ENCODE results near the gene UBE2Z. TPM values are rescaled to one million over a fixed set of nuclear protein-coding genes. Genes with fewer than 3 reads are reported as not detected.

Gene UBE2Z
- total and polyA plus RNA-seq, 2 of the 13 experiments (the other 11 are each of a cell fraction or from before 2014, with no cell fraction given), result 63.2 to 122 TPM

- TF ChIP-seq PAXIP1 (CRISPR knock-in tag; conservative IDR thresholded peaks at IDR 0.05), result no peak
- no peak for TF ChIP-seq ZNF776 (CRISPR knock-in tag; IDR thresholded peaks at IDR 0.05)
- no peak for TF ChIP-seq HNRNPLL (IDR thresholded peaks at IDR 0.05; ENCODE audit: low read depth, low read length, poor library complexity, severe bottlenecking)
- TF ChIP-seq PHF20 (CRISPR knock-in tag; IDR thresholded peaks at IDR 0.05), result 0 out of 2 replicates have a peak, but pooled peaks have one; percentile 7
- 0 out of 2 replicates have a peak, but pooled peaks have one; percentile 15 for TF ChIP-seq ZNF580 (CRISPR knock-in tag; IDR thresholded peaks at IDR 0.05; ENCODE audit: borderline replicate concordance, low read depth)
- TF ChIP-seq ZNF264 (CRISPR knock-in tag; IDR thresholded peaks at IDR 0.05), result 0 out of 2 replicates have a peak, but pooled peaks have one; percentile 60
- TF ChIP-seq ZNF224 (CRISPR knock-in tag; IDR thresholded peaks at IDR 0.05), result 0 out of 2 replicates have a peak, but pooled peaks have one; percentile 32
- TF ChIP-seq, protein P1, sequence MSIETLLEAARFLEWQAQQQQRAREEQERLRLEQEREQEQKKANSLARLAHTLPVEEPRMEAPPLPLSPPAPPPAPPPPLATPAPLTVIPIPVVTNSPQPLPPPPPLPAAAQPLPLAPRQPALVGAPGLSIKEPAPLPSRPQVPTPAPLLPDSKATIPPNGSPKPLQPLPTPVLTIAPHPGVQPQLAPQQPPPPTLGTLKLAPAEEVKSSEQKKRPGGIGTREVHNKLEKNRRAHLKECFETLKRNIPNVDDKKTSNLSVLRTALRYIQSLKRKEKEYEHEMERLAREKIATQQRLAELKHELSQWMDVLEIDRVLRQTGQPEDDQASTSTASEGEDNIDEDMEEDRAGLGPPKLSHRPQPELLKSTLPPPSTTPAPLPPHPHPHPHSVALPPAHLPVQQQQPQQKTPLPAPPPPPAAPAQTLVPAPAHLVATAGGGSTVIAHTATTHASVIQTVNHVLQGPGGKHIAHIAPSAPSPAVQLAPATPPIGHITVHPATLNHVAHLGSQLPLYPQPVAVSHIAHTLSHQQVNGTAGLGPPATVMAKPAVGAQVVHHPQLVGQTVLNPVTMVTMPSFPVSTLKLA (IDR thresholded peaks at IDR 0.05), result no peak
- no peak for TF ChIP-seq AFF4 (CRISPR knock-in tag; IDR thresholded peaks at IDR 0.05)
- TF ChIP-seq THAP7 (CRISPR knock-in tag; IDR thresholded peaks at IDR 0.05), result no peak
- TF ChIP-seq ZNF772 (CRISPR knock-in tag; IDR thresholded peaks at IDR 0.05), result 0 out of 2 replicates have a peak, but pooled peaks have one; percentile 41
- TF ChIP-seq MIER2 (CRISPR knock-in tag; IDR thresholded peaks at IDR 0.05), result no peak
- TF ChIP-seq, protein P2, sequence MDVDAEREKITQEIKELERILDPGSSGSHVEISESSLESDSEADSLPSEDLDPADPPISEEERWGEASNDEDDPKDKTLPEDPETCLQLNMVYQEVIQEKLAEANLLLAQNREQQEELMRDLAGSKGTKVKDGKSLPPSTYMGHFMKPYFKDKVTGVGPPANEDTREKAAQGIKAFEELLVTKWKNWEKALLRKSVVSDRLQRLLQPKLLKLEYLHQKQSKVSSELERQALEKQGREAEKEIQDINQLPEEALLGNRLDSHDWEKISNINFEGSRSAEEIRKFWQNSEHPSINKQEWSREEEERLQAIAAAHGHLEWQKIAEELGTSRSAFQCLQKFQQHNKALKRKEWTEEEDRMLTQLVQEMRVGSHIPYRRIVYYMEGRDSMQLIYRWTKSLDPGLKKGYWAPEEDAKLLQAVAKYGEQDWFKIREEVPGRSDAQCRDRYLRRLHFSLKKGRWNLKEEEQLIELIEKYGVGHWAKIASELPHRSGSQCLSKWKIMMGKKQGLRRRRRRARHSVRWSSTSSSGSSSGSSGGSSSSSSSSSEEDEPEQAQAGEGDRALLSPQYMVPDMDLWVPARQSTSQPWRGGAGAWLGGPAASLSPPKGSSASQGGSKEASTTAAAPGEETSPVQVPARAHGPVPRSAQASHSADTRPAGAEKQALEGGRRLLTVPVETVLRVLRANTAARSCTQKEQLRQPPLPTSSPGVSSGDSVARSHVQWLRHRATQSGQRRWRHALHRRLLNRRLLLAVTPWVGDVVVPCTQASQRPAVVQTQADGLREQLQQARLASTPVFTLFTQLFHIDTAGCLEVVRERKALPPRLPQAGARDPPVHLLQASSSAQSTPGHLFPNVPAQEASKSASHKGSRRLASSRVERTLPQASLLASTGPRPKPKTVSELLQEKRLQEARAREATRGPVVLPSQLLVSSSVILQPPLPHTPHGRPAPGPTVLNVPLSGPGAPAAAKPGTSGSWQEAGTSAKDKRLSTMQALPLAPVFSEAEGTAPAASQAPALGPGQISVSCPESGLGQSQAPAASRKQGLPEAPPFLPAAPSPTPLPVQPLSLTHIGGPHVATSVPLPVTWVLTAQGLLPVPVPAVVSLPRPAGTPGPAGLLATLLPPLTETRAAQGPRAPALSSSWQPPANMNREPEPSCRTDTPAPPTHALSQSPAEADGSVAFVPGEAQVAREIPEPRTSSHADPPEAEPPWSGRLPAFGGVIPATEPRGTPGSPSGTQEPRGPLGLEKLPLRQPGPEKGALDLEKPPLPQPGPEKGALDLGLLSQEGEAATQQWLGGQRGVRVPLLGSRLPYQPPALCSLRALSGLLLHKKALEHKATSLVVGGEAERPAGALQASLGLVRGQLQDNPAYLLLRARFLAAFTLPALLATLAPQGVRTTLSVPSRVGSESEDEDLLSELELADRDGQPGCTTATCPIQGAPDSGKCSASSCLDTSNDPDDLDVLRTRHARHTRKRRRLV (CRISPR knock-in tag; IDR thresholded peaks at IDR 0.05), result peak; percentile 72; the same call in 1 of the 2 replicates
Measured at GRCh38 chr17:48960834-48961515, 52.8 kb downstream of the UBE2Z start (continued).

Measured in HepG2 (cell line).